ENCODE results near the gene MLLT10. TPM values are rescaled to one million over a fixed set of nuclear protein-coding genes. Genes with fewer than 3 reads are reported as not detected.

The MLLT10 gene
- total and polyA plus RNA-seq, 2 of the 8 experiments (the other 6 are each of a cell fraction or from before 2014, with no cell fraction given), result 53.1 to 62.1 TPM

GRCh38 chr10:21627331-21627730 is 93.3 kb downstream of the MLLT10 start:
- Histone ChIP-seq H2BK5ac (ENCODE audit: low read depth, low read length) (no peak overlapping the region), H3K56ac (replicated peaks; ENCODE audit: insufficient read length, low read depth, low read length) (no peak overlapping the region), H2BK12ac (ENCODE audit: low read depth, low read length) (no peak overlapping the region), H2BK20ac (ENCODE audit: low read length) (no peak overlapping the region), H3K23me2 (ENCODE audit: low read depth, low read length) (no peaks in the 10 kb centered on the region), H4K20me1 (replicated peaks in 1 of 2; ENCODE audit: control insufficient read depth in 1 of 2, insufficient read depth in 2 of 2, low read length in 2 of 2) (no peaks in the 10 kb centered on the region), H2BK120ac (replicated peaks; ENCODE audit: low read depth, low read length) (no peak overlapping the region), H3K4me2 (ENCODE audit: insufficient read depth in 1 of 2, low read depth in 2 of 2, low read length in 2 of 2) (no peak overlapping the region), H4K8ac (ENCODE audit: extremely low read depth, insufficient read depth, low read length) (no peak overlapping the region), H3K27ac (ENCODE audit: low read depth, low read length) (no peak overlapping the region), H3K27me3 (replicated peaks in 1 of 4; ENCODE audit: control insufficient read depth in 3 of 4, extremely low read depth in 1 of 4, insufficient read depth in 3 of 4, low read length in 3 of 4) (no peaks in the 10 kb centered on the region), H3K18ac (ENCODE audit: extremely low read depth, low read length) (no peak overlapping the region), H2AK5ac (ENCODE audit: low read depth, low read length) (no peak overlapping the region), H3K79me2 (ENCODE audit: control insufficient read depth in 1 of 2, insufficient read depth in 2 of 2, low read length in 2 of 2) (peaks cover 0 to 24% of the 10 kb centered on the region in 2 experiments; a peak in 2 of 4 replicates), H3K4ac (replicated peaks; ENCODE audit: insufficient read length, low read depth, low read length) (no peak overlapping the region), H3K14ac (ENCODE audit: insufficient read length) (no peak overlapping the region), H3K9ac (replicated peaks in 1 of 4; ENCODE audit: extremely low read depth in 1 of 4, low read depth in 3 of 4, low read length in 3 of 4) (no peak overlapping the region), H3K36me3 (ENCODE audit: control insufficient read depth in 2 of 4, insufficient read depth in 4 of 4, low read length in 3 of 4) (peaks cover 0 to 19% (median 4%) of the 10 kb centered on the region in 4 experiments; a peak in 5 of 8 replicates), H3K23ac (ENCODE audit: insufficient read length) (no peak overlapping the region), H3K4me1 (replicated peaks in 1 of 4; ENCODE audit: control insufficient read depth in 3 of 4, insufficient read depth in 4 of 4, low read length in 3 of 4) (no peaks in the 10 kb centered on the region), H4K91ac (replicated peaks; ENCODE audit: insufficient read length, low read length) (no peak overlapping the region), H2AFZ (ENCODE audit: low read length) (no peak overlapping the region), H3K9me3 (ENCODE audit: insufficient read depth in 2 of 2, low read depth in 1 of 2, low read length in 1 of 2) (no peaks in the 10 kb centered on the region), H2BK15ac (ENCODE audit: low read length) (no peak overlapping the region), H4K5ac (ENCODE audit: insufficient read length, low read depth, low read length) (no peak overlapping the region), H3K79me1 (ENCODE audit: low read depth, low read length) (peaks cover 8% of the 10 kb centered on the region), H3K4me3 (ENCODE audit: extremely low read depth in 1 of 4, insufficient read depth in 2 of 4, low read depth in 3 of 4, low read length in 4 of 4) (no peak overlapping the region)
- POLR2A ChIA-PET (ENCODE audit: partially characterized antibody), result interaction anchor here (0.6 to 3.1 kb wide), 2 partner anchors 11 to 90 kb away, joined by 4 to 13 read pairs; no protein-coding TSS in a partner anchor
- no peak for TF ChIP-seq ATF2 (IDR thresholded peaks at IDR 0.05; ENCODE audit: low read length)
- no peak for TF ChIP-seq MAFK (IDR thresholded peaks at IDR 0.05; ENCODE audit: low read depth, low read length)
- no peak for TF ChIP-seq TAF1 (IDR thresholded peaks at IDR 0.05; ENCODE audit: low read depth, low read length)
- TF ChIP-seq EP300 (IDR thresholded peaks at IDR 0.05; ENCODE audit: borderline replicate concordance in 1 of 2, low read depth in 2 of 2, low read length in 2 of 2), result no peak
- TF ChIP-seq MAX (IDR thresholded peaks at IDR 0.05), result no peak
- TF ChIP-seq POLR2A (IDR thresholded peaks at IDR 0.05; ENCODE audit: control extremely low read depth in 1 of 2, low read depth in 2 of 2, low read length in 2 of 2), result no peak
- CTCF ChIA-PET (ENCODE audit: partially characterized antibody), result interaction anchor here (0.7 kb wide), 1 partner anchor 209 kb away, joined by 3 read pairs; no protein-coding TSS in a partner anchor
- no peak for FAIRE-seq
- DNase-seq (ENCODE audit: low read depth in 1 of 2, low spot score in 2 of 2), result no peak
